ENCODE results near the gene ARNT2.
"Not testable (repeated sequence)": the region's sequence is repeated elsewhere in the genome, so short reads cannot be mapped to it uniquely, and the experiment has no call there.

Gene ARNT2

DNA sequence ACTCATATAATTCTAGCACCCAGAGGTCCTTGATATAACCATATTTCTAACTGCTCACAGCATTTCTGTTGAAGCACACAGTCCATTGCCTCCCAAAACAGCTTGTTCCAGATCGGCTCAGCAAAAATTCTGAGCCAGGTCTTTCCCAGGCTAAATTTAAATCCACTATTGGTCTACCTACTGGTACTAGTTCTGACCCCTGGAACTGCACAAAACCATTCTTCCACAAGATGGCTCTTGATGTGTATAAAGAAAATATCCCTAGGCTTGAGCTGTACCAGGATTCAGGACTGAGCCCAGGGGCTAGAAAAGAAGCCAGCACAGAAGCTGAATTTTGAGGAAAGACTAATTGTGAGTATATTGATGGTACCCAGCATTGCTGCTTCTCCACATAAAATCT lies 215.5 kb downstream of the ARNT2 start:
- DNase-seq (ENCODE audit: low read depth), result no peak

DNA sequence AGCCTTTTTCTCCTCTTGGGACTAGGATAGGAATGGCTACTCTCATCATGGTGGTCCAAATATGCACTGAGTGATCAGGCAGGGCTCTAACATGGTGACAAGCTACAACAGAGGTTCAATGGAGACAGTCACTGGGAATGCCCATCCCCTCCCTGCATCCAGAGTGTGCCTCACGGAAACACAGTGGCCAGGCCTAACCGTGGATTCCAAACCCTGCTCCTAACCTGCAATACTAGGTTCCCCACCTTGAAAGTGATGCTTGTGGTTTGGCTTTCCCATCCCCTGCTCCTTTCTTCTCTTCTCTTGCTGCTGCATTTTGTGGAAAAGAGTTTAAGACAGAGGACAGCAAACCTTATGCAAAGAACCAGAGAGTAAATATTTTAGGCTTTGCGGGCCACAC lies 216.0 kb downstream of the ARNT2 start:
- DNase-seq (ENCODE audit: low read depth), result no peak

DNA sequence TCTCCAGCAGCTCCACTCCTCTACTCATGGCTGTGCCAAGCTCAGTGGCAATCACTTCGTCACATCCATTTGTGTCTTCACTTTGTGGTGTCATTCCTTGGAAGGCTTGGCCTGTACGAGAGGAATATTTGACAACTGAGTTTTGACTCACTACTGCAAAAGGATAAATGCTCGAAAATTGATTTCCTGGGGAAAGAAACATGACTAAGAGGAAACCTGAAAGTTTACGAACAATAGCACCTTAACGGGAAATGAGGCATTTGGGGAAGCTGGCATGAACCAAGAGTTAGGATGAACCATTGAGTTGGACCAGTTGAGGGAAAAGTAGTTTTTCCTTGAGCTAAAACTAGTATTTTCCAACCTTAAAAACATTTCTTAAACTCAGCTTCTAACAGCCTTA lies 216.7 kb downstream of the ARNT2 start:
- no peak for DNase-seq (ENCODE audit: low read depth)

DNA sequence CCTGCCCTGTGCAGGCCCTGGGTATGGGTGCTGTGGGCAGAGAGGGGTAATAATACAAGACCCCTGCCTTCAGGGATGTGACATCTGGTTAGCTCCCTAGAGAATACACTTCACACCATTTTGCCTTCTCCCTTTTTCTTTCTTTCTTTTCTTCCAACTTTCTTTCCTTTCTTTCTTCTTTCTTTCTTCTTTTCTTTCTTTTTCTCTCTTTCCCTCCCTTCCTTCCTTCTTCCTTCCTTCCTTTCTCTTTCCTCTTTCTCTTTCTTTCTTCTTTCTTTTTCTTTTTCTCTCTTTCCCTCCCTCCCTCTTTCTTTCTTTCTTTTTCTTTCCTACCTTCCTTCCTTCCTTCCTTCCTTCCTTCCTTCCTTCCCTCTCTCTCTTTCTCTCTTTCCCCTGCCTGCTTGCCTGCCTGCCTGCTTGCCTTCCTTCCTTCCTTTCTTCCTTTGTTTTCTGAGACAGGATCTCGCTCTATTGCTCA lies 222.5 kb downstream of the ARNT2 start:
- no peak for DNase-seq (ENCODE audit: low read depth)

DNA sequence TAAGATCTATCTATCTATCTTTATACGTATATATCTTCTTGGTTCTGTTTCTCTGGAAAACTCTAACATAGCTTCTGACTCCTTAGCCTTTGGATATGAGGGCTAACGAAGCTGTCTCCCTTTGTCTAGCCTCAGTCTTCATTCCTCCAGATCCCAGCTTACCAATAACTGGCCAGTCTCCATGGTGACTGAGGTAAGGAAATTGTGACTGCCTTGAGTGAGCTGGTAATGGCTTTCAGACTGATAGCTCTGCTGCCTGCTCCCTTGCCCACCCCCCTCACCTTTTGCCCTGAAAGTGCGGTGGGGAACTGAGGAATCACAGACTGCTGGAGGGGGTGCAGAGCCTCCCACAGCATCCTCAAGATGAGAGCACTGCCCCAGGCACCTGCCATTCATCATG lies 225.2 kb downstream of the ARNT2 start:
- DNase-seq (ENCODE audit: low read depth), result no peak

DNA sequence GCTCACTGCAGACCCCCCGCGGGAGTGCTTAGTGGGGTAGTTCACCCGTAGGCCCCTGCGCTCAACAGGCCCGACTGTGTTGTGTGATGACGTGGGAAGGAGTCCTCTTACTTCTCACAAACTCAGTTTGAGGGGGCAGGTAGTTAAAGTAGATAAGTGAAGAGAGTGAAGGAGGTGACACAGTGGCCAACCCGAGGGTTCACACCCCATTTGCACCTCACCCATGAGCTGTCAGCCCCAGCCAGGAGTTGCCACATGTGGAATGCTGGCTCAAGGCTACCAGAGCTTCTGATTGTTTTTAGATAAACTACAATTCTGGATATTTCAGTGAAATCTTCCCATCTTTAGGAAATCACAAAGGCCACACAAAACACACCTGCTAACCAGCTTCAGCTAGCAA lies 226.8 kb downstream of the ARNT2 start:
- no peak for DNase-seq (ENCODE audit: low read depth)

DNA sequence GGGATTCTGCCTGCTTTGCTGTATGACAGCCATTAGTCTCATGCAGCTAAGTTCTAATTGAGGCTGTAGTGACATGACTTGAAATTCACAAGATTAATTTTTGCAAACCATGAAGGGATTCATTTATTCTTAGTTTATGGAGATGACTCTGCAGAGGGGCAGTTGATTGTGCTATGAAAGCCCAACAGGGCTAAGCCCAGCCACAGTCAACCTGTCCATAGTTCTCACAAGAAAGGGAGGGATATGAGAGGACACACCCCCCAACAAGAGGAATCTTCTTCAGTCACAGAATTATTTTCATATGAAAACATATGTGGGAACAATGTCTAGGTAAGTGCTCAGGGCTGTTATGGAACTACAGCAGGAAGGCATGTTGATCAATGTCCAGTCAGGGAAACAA lies 229.0 kb downstream of the ARNT2 start:
- no peak for DNase-seq (ENCODE audit: low read depth)

DNA sequence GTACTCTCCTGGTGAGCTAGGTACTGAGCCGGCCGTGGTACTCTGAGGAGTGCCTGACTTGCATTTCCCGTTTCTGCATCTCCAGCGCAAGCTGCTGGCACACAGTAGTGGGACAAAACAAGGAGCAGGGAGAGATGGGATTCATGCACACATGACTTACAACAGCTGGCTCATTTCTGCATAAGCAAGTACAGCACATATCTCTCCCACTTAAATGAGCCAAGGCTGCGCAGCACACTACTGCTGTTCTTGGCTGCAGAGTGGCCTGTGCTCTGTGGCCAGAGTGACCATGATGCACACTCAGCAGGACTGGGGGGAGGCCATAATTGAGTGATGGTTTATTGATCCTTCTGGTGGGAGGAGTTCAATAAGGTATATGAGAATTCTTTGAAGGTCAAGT lies 231.8 kb downstream of the ARNT2 start:
- no peak for DNase-seq (ENCODE audit: low read depth)

DNA sequence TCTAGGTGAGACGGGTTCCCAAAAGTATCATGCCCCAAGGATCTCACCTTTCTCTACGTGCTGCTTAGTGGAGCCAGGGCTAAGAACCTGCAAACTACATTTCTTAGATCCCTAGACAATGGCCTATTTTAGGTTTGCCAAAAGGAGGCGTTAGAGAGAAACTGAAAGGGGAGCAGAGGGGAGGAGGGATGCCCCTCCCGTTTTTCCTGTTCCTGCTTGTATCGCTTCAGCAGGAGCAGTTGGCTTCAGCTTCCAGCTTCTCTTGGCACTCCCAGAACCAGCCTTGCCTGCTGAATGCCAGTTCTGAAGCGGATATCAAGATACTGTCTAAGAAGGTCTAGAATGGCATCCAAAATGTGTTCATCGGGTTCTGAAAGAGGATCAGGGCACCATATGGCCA lies 232.5 kb downstream of the ARNT2 start:
- no peak for DNase-seq (ENCODE audit: low read depth)

DNA sequence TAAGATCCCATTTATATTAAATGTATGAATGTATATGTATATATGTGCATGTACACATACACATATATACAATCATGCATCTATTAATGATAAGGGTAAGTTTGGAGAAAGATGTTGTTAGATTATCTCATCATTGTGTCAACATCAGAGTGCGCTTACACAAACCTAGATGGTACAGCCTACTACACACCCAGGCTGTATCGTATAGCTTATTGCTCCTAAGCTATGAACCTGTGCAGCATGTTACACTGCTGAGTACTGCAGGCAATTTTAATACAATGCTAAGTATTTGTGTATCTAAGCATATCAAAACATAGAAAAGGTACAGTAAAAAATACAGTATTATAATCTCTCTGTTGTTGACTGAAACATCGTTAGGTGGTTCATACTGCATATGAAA lies 233.6 kb downstream of the ARNT2 start:
- DNase-seq (ENCODE audit: low read depth), result no peak

DNA sequence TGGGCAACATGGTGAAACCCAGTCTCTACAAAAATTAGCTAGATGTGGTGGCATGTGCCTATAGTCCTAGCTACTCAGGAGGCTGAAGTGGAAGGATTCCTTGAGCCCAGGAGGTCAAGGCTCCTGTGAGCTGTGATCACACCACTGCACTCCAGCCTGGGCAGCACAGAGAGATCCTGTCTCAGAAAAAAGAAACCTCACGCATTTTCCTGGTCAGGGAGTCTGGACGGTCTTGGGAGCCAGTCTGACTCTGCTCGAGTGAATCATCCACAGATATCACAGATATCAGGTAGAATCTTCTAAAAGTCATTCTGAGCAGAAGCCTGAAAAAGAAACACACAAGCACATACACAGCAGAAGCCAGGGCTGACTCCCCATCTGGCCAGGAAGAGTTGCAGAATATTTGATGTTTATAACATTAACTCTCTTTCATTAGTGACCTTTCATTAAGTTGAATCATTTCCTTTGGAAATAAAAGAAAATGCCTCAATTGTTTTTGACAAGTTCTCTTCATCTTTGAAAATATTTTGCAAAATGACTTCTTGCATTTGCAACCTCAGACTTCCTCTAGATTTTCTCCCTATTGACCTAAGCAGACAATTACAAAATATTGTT lies 234.5 kb downstream of the ARNT2 start:
- no peak for DNase-seq (ENCODE audit: low read depth)

DNA sequence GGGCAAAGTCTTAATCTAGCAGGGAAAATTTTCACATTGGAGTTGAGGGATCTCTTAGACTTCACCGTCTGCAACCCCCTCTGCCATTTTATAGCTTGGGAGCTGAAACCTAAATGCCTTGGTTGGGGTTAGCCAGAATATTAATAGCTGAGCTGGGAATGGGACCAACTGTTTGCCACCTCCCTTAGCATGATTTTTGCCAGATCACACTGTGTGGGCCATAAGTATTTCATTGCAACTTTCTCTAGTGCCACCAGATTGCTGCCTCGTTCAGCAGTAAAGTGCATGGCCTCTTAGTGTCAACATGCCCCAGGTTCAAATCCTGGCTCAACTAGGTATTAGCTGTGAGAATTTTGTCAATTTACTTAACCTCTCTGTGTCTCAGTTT lies 235.0 kb downstream of the ARNT2 start:
- no peak for DNase-seq (ENCODE audit: low read depth)

DNA sequence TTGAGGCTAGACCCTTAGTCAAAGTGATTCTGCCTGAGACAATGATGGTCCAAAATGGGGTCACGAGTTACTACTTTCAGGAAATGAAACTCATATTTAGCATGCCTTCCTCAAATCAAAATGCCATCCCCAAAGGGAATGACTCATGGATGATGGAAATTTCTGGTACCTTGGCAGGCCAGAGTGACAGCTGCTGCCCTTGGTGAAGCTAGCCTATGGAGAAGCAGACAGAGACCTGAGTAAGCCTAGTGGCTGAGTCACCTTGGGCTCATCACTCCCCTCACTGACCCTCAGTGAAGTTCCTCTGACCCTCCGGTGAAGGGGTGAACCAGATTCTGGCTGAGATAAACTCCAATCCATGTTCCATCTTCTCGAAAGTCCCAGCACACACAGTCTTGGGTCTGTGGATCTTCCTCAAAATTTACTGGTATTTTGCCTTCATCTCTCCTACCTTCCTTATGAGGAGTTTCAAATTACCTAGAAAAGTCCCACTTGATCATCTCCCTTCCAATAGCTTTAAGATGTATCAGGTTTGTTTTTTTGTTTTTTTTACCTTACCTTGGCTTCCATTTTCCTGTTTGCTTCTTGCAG lies 236.4 kb downstream of the ARNT2 start:
- no peak for DNase-seq (ENCODE audit: low read depth)

DNA sequence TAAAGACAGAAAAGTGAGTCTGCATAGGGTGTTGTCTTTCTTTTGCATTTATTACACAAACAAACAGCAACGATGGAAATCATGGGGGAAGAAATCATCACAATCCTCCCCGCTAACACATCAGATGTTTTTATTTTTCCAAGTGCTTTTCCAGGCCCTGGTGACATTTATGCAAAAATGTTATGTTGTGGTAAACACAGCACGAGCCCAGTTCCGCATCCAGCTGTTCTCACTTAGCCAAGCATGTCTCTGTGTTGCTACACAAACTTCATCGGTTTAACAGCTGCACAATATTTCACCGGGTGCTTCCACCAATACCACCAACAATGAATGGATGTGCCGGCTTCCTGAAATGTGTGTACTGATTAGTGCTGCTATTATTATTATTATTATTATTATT lies 237.2 kb downstream of the ARNT2 start:
- DNase-seq (ENCODE audit: low read depth), result no peak

DNA sequence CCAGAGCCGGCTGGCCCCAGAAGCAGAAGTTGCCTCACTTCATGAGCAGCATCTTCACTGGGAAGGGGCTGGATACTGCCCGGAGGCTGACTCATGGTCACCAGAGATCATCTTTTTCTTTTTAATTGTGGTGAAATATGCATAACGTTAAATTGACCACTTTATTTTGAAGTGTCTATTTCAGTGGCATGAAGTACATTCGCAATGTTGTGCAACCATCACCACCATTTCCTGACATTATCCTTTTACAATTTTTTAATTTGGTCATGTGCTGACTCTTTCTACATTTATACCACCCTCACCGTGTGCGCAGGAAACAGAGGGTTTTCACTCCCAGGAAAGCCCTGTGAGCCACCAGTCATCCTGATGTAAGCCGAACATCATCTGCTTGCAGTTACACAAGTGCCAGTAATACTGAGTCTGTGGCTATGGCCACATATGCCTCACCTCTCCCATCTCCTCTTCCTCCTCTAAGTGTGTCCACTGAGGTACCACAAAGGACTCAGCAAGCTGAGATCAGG lies 239.3 kb downstream of the ARNT2 start:
- no peak for DNase-seq (ENCODE audit: low read depth)

DNA sequence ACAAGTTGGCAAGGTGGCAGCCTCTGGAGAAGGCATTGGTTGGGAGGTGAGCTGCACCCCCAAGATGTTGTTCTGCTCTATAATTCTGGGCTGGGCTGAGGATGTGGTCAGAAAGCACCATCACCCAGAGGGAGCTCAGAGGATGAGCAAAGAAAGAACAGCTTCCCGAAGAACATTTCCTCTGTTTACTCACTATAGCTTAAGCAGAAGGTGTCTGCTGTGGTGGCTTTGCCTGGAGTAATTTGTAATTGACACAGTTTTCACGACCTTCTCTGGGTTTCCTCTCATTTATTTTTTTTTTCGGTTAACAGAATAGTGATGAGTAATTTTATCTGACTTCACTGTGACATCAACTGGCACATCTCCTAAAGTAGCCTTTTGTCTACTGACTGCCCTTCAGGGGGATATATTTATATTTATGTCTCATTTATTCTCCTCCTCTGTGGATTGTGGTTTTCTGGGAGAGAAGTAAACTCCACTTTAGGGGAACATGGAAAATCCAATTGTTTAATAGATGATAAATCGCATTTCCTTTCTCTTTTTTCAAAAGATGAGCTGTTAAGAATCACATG lies 241.4 kb downstream of the ARNT2 start:
- DNase-seq (ENCODE audit: low read depth), result no peak

DNA sequence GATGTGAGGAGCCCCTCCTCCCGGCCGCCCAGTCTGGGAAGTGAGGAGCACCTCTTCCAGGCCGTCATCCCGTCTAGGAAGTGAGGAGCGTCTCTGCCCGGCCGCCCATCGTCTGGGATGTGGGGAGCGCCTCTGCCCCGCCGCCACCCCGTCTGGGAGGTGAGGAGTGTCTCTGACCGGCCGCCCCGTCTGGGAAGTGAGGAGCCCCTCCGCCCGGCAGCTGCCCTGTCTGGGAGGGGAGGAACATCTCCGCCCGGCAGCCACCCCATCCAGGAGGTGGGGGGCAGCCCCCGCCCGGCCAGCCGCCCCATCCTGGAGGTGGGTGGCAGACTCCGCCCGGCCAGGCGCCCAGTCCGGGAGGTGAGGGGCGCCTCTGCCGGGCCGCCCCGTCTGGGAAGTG lies 243.2 kb downstream of the ARNT2 start:
- DNase-seq (ENCODE audit: low read depth), result not testable (repeated sequence)

Data from activated T-helper 1 cell treated with Interleukin-2 at 50 U/mL for 16 hours (primary cell).